H7 (cell line): ENCODE results near the gene PRKCE. TPM values are rescaled to one million over a fixed set of nuclear protein-coding genes. Genes with fewer than 3 reads are reported as not detected.
"Not testable (repeated sequence)": the region's sequence is repeated elsewhere in the genome, so short reads cannot be mapped to it uniquely, and the experiment has no call there.

Experiments
- DNase-seq: peaks from one replicate; pipeline ENCODE4 v3.0.0; 2012
- H3K27me3 ChIP-seq: 2 replicates; pipeline ENCODE4 v1.6.0; 2011; ENCODE audit warnings: mild to moderate bottlenecking, low read length; ENCODE audit not compliant: control insufficient read depth, insufficient read depth
- H3K36me3 ChIP-seq: replicated peaks from 2 replicates; pipeline ENCODE4 v1.5.1; 2011; ENCODE audit warnings: low read length; ENCODE audit not compliant: control insufficient read depth, insufficient read depth
- H3K4me3 ChIP-seq: 2 replicates; pipeline ENCODE4 v1.5.1; 2011; ENCODE audit warnings: low read depth, mild to moderate bottlenecking, control low read depth, low read length, moderate library complexity; ENCODE audit not compliant: insufficient read depth
- total RNA-seq: library from RNA; depleted of rRNA; stranded (reverse); fragments of >200 nt; shearing (Covaris generic); gene quantifications from 2 replicates; pipeline ENCODE4 v1.2.3, GENCODE V29; 2014

The PRKCE gene
- total RNA-seq, 1 experiment from 2014 or later = 1.2 TPM

DNA sequence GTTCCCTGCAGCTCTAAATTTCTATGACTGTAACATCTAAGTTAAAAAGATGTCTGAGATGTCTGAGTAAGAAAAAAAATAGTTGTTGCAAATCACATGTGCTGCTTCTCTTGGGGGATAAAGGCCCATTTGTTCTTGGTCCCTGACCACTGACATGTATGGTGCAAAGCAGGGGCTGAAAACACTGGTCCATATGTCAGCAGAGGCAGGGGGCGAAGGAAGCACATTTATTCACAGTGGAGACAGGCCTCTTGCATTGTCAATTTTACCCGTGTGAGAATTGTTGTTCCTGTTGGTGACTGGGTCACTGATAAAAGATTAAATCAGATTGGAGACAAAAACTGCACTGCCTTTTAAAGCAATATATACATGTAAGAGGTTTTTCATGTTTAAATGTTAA lies 38.8 kb downstream of the PRKCE start:
- no peaks in the 10 kb centered on the region for H3K36me3 ChIP-seq
- H3K4me3 ChIP-seq = no peak overlapping the region
- no peaks in the 10 kb centered on the region for H3K27me3 ChIP-seq
- DNase-seq = no peak

DNA sequence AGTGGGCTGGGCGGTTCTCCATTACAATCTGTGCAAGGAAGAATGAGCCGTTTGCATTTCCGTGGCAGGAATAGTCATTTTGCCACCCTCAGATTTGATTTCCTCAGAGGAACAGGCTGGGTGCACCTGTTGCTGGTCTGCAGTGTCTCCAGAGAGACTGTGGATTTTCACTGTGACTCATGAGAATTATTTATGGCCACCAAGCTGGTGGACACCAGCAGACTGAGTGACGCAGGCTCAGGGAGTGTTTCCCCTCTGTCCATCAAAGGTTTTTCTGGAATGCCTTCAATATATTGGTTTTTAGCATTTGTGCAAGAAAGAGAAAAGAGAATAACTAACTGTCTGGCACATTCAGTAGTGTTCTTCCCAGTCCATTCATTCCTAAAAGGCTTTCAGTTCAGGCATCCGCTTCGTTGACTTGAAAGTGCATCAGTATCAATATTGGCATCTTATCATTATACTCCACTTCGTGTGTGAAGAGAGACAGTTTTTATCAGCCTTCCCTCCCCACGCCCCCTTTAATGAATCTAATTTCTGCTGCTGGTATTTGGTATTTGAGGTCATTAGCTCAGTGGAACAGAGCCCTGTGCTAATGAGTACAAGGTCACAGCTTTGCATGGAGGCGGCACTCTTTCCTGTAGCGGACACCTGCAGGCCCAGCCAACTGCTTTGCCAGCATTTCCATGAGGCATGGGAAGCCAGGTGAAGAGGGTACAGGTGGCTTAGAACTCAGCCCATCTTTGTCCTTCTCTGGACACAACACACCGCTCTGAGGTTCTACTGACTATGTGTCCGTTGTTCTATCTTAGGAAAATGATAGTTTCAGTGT lies 39.9 kb downstream of the PRKCE start:
- Histone ChIP-seq H3K36me3 (no peaks in the 10 kb centered on the region), H3K27me3 (no peaks in the 10 kb centered on the region), H3K4me3 (no peak overlapping the region)
- no peak for DNase-seq

DNA sequence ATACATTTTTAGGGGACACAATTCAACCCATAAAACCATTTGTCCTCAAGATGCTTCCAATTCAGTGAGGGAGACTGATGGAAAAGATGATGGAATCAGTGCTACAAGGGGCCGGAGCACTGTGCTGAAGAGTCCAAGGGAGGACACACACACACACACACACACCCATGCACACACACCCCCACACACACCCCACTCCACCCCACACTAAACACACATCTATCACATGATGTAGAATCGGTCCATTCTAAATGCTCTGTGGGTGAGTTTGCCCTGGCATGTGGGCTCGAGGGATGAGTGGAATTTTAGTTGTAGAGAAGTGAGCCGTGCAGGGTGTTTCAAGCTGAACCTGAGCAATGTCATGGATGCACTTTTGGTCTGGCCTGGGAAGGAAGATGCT lies 41.1 kb downstream of the PRKCE start:
- DNase-seq = no peak
- H3K36me3 ChIP-seq = no peaks in the 10 kb centered on the region
- H3K4me3 ChIP-seq = no peak overlapping the region
- no peaks in the 10 kb centered on the region for H3K27me3 ChIP-seq

DNA sequence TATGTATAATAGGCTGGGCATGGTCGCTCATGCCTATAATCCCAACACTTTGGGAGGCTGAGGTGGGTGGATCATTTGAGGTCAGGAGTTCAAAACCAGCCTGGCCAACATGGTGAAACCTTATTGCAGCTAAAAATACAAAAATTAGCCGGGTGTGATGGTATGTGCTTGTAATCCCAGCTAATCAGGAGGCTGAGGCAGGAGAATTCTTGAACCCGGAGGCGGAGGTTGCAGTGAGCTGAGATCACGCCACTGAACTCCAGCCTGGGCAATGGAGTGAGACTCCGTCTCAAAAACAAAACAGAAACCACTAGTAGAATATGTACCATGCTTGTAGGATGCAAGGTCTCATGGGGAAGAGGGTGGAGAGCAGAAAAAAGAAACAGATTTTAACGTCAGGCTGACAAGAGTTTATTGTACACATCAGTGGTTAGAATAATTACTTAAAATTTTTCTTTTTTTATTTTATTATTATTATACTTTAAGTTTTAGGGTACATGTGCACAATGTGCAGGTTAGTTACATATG lies 44.1 kb downstream of the PRKCE start:
- H3K4me3 ChIP-seq, DNase-seq, H3K36me3 ChIP-seq, H3K27me3 ChIP-seq: not testable (repeated sequence)

DNA sequence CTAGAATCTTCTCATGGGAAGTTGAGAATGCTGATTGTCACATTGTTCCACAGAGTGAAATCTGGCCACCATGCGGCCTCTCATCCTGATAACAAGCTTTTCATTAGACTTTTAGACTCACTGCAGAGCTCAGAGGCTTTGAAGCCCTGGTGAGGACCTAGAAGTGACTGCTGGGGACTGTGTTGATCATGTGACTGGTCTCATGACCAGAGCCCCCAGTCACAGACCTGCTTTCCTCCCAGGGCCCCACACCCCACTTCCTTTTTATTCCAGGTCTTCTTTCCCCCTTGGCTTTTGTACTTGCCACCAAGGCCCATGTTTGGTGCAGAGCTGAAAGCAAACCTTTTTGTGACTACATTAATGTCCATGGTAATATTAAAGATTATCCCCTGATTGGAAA lies 45.2 kb downstream of the PRKCE start:
- no peaks in the 10 kb centered on the region for H3K27me3 ChIP-seq
- no peak for DNase-seq
- H3K4me3 ChIP-seq = no peak overlapping the region
- no peaks in the 10 kb centered on the region for H3K36me3 ChIP-seq

DNA sequence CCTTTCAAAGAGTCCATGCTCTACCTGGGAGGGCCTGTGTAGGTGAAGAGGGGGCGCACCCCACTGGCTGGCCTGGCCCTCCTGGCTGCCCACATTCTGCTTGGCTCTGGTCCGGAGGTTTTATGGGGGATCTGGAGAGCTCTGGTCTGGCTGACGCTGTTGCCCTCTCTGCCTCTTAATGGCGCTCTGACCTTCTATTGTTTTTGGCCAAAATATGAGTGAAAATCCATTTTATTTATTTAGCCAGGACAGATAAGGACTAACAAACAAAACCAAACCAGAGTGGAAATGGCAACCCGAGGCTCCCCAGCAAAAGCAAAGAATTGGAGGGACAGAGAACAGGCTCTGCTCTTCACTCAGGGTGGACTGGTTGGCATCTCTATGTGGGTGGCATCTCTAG lies 45.7 kb downstream of the PRKCE start:
- H3K36me3 ChIP-seq = no peaks in the 10 kb centered on the region
- no peak overlapping the region for H3K4me3 ChIP-seq
- H3K27me3 ChIP-seq = no peaks in the 10 kb centered on the region
- DNase-seq = no peak

DNA sequence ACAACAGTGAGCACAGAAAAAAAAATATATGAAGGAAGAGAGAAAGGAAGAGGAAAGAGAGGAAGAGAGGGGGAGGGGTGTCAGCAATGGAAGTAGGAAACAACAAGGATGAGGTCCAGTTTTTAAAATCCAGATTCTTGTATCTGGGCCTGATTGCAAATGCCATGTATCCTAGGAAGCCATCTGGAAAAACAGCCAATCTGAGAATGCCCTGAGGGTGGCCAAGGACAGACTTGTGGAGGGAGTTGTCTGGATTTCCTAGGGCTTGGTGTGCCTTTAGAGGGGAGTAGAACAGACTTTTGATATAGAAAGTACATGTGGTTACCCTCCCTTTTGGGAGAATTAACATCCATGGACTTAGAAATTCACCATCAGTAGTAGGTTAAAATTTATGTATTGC lies 47.1 kb downstream of the PRKCE start:
- H3K36me3 ChIP-seq = no peaks in the 10 kb centered on the region
- H3K4me3 ChIP-seq = no peak overlapping the region
- DNase-seq = no peak
- H3K27me3 ChIP-seq = no peaks in the 10 kb centered on the region

DNA sequence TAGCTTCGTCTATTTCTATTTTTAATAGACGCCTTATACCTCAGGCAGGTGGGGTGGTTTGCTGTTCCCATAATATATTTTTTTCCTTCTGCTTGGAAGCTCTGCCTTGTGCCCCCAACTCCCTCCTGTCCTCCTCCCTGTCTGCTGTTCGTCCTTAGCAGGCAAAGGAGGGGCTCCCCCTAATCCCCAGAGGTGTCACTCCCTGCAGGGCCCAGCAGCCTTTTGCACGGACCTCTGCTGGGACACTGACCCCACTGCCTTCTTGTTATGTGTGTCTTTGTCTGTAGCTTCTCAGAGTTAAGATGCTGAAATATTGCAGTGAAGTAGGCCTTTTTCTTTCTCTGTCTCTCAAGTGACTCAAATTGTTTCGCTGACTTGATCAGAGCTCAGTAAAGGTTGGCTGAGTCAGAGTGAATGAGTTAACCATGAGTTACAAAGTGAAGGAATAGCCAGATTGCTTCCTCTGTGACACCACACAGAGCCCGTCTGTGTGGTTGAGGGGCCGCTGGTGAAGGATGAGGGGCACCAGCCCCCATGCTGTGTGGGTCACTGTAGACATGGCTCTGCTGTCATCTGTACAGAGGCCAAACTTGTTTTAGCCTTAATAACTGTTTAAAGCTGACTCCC lies 47.7 kb downstream of the PRKCE start:
- H3K36me3 ChIP-seq = no peaks in the 10 kb centered on the region

DNA sequence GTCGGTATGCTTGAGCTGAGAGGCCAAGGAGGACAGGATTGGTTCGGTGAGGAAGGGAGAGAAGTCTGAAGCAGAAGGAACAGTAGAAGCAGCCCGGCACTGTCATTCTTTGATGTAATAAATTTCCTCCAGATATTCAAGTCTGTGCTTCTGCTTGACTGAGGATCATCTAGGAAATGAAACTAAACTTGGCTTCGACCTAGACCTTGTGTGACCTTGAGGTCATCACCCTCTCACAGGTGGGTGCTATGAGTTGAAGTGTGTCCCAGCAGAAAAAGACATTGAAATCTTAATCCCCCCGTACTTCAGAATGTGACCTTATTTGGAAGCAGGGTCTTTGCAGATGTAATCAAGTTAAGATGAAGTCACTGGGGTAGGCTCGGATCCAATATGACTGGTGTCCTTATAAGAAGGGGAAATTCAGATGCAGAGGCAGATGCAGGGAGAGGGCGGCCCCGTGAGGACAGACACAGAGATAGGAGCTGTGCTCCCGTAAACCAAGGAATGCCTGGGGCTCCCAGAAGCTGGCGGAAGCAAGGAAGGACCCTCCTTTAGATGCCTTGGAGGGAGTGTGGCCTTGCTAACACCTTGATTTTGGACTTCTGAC lies 49.0 kb downstream of the PRKCE start:
- Histone ChIP-seq H3K36me3 (no peaks in the 10 kb centered on the region), H3K27me3 (no peaks in the 10 kb centered on the region), H3K4me3 (no peak overlapping the region)
- DNase-seq = no peak

More for the DNA sequence above, 47.7 kb downstream of the PRKCE start:
- H3K4me3 ChIP-seq = no peak overlapping the region
- no peaks in the 10 kb centered on the region for H3K27me3 ChIP-seq
- DNase-seq = no peak

DNA sequence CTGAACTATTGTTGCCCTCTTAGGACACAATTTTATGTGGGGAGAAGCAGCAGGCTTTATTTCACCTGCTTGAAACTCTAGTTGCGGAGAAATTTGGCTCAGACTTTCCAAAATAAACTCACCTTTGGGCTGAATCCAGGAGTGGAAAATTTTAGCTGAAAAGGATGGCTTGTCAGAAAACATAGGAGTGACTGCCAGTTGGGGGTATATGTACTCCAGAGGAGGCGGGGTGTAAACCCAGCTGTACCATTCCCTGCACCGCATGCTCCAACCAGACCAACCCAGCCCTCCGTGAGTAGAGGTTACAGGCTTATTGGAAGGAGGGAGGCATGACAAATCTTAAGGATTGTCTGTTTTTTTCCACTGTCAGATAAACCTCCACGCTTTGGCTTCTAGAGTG lies 53.8 kb downstream of the PRKCE start:
- H3K27me3 ChIP-seq = no peaks in the 10 kb centered on the region; the same call in 1 of the 2 replicates
- no peak overlapping the region for H3K4me3 ChIP-seq
- DNase-seq = no peak
- H3K36me3 ChIP-seq = no peaks in the 10 kb centered on the region

DNA sequence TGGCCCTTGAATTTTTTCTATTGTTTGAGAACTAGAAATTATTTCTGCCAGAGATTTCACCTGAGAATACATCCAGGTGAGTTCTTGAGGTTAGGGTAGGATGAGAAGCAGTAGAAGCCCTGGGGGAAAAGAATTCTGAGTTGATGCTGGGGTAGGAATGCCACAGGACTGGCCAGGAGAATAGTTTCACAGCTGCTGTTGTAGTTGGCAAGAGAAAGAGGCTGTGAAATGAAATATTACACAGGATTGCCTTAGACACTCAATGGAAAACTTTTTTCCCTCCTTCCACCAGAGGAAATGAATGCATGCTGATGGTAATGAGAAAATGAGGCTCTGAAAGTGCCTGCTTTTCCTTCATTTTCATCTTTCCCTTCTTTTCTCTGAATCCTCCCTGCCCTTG lies 54.6 kb downstream of the PRKCE start:
- DNase-seq = no peak
- H3K27me3 ChIP-seq = no peaks in the 10 kb centered on the region; the same call in 1 of the 2 replicates
- no peaks in the 10 kb centered on the region for H3K36me3 ChIP-seq
- H3K4me3 ChIP-seq = no peak overlapping the region

DNA sequence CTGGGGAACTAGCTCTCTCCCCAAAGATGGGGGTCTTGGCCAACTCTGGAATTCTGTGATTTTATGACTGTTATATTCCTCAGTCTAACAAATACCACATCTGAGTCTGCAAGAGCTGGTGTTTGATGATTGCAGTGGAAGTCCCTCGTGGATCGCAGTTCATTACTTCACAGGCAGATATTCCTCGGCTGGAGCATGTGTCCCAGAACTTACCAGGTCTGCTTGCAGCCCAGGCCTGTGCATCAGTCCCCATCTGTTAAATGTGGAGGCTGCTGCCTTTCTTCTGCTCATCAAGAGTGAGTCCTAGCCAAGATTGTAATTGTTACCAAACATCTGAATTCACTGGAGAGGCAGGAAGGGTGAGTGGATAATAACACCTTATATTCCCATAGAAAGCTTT lies 55.5 kb downstream of the PRKCE start:
- Histone ChIP-seq H3K27me3 (no peaks in the 10 kb centered on the region; the same call in 1 of the 2 replicates), H3K4me3 (no peak overlapping the region)
- no peak for DNase-seq

DNA sequence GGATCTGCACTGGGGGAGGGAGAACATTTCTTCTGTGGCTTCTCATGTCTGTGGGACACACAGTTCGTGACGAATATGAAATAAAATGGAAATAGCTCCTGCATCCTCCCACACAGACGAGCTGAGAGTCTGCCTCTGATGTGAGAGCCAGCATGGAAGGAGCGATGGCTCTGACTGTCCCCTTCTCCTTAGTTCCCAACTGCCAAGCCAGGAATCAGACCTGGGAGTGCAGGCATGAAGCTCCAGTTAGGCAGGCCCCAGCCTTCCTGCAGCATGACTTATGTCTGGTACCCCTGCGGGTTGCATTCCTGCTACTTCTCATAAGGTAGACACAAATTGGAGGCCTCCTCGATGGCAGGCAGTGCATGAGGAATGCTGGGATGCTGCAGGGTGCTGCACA lies 56.2 kb downstream of the PRKCE start:
- no peak overlapping the region for H3K4me3 ChIP-seq
- DNase-seq = no peak
- no peaks in the 10 kb centered on the region; the same call in 1 of the 2 replicates for H3K27me3 ChIP-seq

More for the DNA sequence above, 55.5 kb downstream of the PRKCE start:
- no peaks in the 10 kb centered on the region for H3K36me3 ChIP-seq

DNA sequence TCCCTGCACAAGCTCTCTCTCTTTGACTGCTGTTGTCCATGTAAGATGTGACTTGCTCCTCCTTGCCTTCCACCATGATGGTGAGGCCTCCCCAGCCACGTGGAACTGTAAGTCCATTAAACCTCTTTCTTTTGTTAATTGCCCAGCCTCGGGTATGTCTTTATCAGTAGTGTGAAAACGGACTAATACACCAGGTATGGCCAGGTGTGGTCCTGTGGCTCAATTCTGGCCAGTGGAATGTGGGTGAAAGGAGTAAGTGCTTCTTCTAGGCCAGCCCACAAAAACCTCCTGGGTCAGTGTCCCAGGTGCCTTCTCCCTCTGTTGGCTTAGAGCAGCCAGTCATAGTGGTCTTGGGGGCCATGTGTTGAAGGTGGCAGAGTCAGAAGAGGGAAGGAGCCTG lies 57.0 kb downstream of the PRKCE start:
- DNase-seq = no peak
- H3K27me3 ChIP-seq = no peaks in the 10 kb centered on the region; the same call in 1 of the 2 replicates
- no peak overlapping the region for H3K4me3 ChIP-seq
- H3K36me3 ChIP-seq = no peaks in the 10 kb centered on the region

More for the DNA sequence above, 56.2 kb downstream of the PRKCE start:
- no peaks in the 10 kb centered on the region for H3K36me3 ChIP-seq

DNA sequence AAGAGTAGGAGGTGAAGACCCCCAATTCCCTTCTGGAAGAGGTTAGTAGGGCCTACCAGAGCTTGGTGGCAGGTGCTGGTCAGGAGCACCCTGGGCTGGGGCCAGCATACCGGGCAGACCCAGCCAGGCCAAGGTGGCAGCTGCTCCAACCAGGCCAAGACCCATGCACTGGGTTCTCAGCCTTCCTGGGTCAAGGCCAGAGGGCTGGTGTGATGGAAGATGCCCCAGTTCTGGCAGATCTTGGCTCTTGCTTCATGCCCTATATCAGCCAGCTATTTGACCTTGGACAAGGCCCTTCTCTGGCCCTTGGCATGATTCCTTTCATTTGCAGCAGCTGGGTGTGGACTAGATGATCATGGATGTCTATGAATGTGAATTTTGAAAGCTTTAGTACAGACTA lies 57.7 kb downstream of the PRKCE start:
- no peak overlapping the region for H3K4me3 ChIP-seq
- DNase-seq = no peak
- H3K27me3 ChIP-seq = no peaks in the 10 kb centered on the region; the same call in 1 of the 2 replicates
- no peaks in the 10 kb centered on the region for H3K36me3 ChIP-seq
